Ureter (tissue), 1 donor: ENCODE measurements around the gene ABCC10. TPM values are rescaled to one million over a fixed set of nuclear protein-coding genes. Genes with fewer than 3 reads are reported as not detected.
"Not testable (repeated sequence)": the region's sequence is repeated elsewhere in the genome, so short reads cannot be mapped to it uniquely, and the experiment has no call there.

Source experiments
- DNase-seq: peaks from one replicate; pipeline ENCODE4 v3.0.0-alpha.2; 2020; ENCODE audit warnings: low spot score
- total RNA-seq: library from RNA; stranded (reverse); gene quantifications from one replicate; pipeline ENCODE4 v1.2.4, GENCODE V29; 2023
- donor health status: DM: yes; HTN: yes; CAD: no.

Gene ABCC10
- total RNA-seq, 1 donor from 2014 or later, result 52.7 TPM

GRCh38 chr6:43447604-43448003 is 20.3 kb downstream of the ABCC10 start:
- DNase-seq, result no peak

DNA sequence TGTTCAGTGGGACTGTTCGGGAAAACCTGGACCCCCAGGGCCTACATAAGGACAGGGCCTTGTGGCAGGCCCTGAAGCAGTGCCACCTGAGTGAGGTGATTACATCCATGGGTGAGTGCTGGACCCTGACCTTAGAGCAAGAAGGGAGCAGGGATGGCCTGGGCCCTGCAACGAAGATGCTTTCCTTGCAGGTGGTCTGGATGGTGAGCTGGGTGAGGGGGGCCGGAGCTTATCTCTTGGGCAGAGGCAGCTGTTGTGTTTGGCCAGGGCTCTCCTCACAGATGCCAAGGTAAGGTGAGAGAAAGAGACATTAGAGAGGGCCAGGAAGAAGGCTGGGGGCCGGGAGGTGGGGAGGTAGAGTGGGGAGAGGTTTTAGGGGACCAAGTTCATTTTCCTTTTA is 21.6 kb downstream of the ABCC10 start:
- no peak for DNase-seq

GRCh38 chr6:43450699-43451131 is 23.4 kb downstream of the ABCC10 start:
- DNase-seq, result no peak

DNA sequence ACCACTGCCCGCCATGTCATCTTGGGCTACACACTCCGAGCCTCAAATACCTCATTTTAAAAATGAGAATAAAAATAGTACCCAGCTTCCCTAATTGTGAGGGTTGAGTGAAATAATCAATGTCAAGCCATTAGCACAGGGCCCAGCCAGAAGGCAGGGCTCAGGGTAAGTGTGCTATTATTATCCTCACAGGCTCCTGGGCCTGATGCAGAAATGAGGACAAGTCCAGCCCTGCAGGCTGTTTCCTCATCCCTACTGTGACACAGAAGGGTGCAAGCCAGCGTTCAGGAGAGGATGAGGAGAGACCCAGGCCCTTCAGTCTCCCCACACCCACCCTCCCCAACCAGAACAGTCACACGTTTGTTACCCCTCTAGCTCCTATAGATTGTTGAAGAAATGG is 24.0 kb downstream of the ABCC10 start:
- DNase-seq, result no peak

GRCh38 chr6:43451939-43452338 is 24.6 kb downstream of the ABCC10 start:
- no peak for DNase-seq

DNA sequence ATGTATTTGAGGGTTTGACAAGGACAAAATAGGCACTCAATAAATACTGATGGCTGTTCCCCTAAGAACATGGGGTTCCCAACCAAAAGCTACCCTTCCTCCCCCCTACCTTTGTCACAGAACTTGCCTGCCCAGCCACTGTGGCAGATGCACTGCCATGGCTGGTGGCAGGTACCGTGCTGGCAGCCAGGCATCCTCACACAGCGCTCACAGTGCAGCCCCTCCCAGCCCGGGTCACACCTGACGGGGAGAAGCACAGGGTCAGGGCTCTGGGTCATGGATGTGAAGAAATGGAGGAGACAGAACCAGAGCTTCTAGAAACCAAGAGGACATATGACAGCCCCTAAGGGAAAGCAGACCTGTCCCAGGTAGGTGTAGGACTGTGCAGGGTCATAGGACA is 25.6 kb downstream of the ABCC10 start:
- DNase-seq, result no peak

DNA sequence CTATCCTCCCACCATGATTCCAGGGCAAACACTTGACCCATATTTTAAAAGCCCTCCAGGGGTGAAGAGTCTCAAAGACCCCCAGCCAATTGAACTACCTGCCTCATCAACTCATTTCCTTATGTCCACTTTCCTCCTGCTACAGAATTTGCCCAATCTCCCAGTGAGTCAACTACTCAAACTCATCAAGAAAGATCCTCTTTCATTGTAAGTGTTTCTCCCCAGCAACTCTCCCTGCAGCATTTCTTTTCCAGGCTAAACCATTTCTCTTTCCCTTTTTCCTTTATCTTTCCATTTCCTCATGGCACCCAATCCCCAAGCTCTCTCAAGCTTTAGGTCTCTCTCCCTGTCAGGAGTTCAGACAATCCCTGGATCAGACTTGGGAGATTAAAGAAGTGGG is 26.5 kb downstream of the ABCC10 start:
- no peak for DNase-seq

DNA sequence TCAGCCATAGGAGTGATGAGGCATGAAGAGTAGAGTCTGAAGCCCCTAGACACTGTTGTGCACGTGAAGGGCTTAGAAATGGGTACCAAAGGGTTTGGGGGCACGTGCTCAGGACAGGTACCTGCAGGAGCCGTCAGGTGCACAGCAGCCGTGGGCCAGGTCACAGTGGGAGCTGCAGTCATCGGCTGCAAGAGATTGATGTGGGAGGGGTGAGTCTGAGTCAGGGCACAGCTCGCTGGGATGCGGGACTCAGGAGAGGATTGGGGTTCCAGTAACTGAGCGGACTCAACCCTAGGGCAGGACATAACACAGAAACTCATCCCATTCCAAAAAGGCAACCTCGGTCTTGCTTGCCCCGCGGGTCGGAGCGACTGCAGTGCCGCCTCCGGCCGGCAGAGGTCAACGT is 27.0 kb downstream of the ABCC10 start:
- DNase-seq, result no peak

DNA sequence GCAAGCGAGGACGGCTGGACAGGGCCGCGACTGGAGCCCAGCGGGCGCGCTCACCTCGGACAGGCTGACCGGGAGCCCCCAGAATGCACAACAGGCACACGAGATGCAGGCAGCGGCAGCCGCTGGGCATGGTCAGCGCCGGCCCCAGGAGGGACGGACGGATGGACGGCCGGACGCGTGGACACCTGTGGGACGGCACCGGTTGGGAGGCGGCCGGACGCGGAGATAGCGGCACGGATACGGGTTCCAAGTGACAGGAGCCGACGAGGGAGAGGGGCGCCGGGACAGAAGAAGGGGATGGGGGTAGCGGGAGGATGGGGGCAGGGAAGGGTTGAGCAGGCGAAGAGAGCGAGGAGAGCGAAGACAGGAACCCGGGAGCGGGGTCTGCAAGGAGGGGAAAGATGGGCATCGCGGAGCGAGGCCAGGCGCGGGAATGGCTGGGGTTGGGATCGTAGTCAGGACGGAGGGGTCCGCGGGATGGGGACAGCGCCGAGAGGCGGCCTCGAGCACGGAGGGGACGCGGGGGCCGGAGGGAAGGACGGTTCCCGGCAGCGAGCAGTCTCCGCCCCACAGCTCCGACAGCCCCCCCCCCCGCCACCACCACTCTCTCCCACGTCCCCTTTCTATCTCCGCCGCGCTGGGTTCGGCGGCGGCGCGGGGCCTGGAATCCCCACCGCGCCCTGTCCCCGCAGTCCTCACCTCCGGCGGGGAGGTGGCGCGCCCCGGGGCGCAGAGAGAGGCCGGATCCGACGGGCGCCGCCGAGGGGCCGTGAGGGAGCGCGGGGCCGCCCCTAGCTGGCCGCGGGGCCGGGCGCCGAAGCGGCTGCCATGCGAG is 27.6 kb downstream of the ABCC10 start:
- DNase-seq, result peak; percentile 87

GRCh38 chr6:43455531-43456428 is 28.4 kb downstream of the ABCC10 start, which contains the start of gene DLK2:
TSS of gene DLK2 (minus strand) at chr6:43455548. CDS start at chr6:43454825, 723 bp downstream.
- DNase-seq, result no peak

- no peak for DNase-seq
Observed at GRCh38 chr6:43457643-43458042, 30.3 kb downstream of the ABCC10 start.

DNA sequence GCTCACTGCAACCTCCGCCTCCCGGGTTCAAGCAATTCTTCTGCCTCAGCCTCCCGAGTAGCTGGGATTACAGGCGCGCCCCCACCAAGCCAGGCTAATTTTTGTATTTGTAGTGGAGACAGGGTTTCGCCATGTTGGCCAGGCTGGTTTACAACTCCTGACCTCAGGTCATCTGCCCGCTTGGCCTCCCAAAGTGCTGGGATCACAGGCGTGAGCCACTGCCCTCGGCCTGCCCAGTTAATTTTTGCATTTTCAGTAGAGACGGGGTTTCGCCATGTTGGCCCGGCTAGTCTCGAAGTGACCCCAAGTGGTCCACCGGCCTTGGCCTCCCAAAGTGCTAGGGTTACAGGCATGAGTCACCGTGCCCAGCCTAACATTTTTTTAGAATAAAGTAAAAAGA is 30.8 kb downstream of the ABCC10 start:
- not testable (repeated sequence) for DNase-seq

DNA sequence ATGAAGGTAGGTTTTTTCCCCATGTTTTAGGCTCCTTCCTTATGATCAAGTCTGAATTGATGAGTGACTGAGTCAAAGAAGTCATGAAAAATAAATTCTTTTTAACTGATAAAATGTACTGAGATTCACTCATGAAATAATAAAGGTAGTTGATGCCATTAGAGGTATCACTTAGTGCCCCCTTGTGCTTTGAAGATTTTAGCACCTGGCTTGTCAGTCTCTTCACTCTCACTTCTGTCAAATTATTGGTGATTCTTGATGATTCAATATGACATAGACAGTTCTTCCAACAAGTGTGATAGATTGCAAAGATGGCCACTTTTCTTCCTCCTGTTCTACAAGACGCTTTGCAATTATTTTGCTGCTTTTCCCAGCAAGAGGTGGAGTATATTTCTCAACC is 32.2 kb downstream of the ABCC10 start:
- no peak for DNase-seq

DNA sequence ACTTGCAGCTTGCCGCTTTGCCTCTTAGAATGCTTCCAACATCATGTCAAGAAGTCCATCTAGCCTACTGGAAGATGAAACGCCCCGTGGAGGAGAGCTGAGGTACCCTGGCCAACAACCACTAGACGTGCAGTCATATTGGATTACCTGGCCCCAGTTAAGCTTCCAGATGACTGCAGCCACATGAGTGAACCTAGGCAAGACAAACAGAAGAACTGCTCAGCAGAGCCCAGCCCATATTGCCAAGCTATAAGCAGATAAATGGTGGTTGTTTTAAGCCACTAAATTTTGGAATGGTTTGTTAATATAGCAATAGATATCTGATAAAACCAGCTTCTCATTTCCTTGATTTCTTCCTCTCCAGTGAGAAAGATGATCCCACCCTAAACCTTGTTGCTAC is 32.7 kb downstream of the ABCC10 start:
- DNase-seq, result no peak

- DNase-seq, result no peak
Observed at GRCh38 chr6:43461936-43462335, 34.6 kb downstream of the ABCC10 start.

DNA sequence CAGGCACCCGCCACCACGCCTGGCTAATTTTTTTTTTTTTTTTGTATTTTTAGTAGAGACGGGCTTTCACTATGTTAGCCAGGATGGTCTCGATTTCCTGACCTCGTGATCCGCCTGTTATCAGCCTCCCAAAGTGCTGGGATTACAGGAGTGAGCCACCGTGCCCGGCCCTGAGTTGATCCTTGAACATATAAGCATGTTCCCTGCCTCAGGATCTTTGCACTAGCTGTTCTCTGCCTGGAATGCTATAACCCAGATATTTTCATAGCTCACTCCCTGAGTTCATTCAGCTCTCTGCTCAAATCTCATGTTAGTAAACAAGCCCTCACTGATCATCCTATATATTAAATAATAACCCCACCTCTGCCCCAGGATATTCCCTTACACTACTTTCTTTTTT is 37.0 kb downstream of the ABCC10 start:
- no peak for DNase-seq

GRCh38 chr6:43465948-43466347 is 38.6 kb downstream of the ABCC10 start:
- no peak for DNase-seq

GRCh38 chr6:43467265-43467664 is 39.9 kb downstream of the ABCC10 start:
- DNase-seq, result not testable (repeated sequence)

- DNase-seq, result no peak
Observed at GRCh38 chr6:43467752-43468151, 40.4 kb downstream of the ABCC10 start.

DNA sequence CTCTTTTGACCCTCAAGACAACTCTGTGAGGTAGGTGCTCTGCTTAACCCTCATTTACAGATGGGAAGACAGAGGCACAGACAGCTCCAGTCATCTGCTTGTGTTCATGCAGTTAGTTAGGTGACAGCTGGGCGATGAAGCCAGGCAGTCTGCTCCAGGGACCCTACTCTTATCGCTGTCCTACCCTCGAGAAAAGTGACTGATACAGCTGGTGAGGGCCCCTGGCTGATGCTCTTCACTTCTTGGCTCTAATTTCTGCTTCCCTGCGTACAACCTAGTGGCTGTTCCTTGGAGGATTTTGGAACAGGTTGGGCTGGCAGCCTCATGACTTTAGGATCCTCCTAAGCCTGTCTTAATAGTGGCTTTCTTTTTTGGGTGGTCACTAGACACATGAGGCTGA is 40.9 kb downstream of the ABCC10 start:
- no peak for DNase-seq

- DNase-seq, result no peak
Observed at GRCh38 chr6:43468748-43469681, 41.7 kb downstream of the ABCC10 start.

- DNase-seq, result no peak
Observed at GRCh38 chr6:43469947-43470346, 42.6 kb downstream of the ABCC10 start.
